Renal cortical epithelial cell (primary cell): ENCODE data around the gene MAD1L1. TPM values are rescaled to one million over a fixed set of nuclear protein-coding genes. Genes with fewer than 3 reads are reported as not detected.
A peak's percentile ranks its signal among the peaks of the same experiment; 100 is the strongest.

ENCODE experiments used
- DNase-seq: peaks from one replicate; pipeline ENCODE4 v3.0.0-alpha.2; 2011; ENCODE audit warnings: low read depth
- total RNA-seq: library from RNA; depleted of rRNA; stranded (reverse); fragments of >200 nt; gene quantifications from 2 replicates; pipeline ENCODE4 v1.2.3, GENCODE V29; 2014

MAD1L1 gene
- total RNA-seq, 1 donor from 2014 or later: 33.5 TPM

DNA sequence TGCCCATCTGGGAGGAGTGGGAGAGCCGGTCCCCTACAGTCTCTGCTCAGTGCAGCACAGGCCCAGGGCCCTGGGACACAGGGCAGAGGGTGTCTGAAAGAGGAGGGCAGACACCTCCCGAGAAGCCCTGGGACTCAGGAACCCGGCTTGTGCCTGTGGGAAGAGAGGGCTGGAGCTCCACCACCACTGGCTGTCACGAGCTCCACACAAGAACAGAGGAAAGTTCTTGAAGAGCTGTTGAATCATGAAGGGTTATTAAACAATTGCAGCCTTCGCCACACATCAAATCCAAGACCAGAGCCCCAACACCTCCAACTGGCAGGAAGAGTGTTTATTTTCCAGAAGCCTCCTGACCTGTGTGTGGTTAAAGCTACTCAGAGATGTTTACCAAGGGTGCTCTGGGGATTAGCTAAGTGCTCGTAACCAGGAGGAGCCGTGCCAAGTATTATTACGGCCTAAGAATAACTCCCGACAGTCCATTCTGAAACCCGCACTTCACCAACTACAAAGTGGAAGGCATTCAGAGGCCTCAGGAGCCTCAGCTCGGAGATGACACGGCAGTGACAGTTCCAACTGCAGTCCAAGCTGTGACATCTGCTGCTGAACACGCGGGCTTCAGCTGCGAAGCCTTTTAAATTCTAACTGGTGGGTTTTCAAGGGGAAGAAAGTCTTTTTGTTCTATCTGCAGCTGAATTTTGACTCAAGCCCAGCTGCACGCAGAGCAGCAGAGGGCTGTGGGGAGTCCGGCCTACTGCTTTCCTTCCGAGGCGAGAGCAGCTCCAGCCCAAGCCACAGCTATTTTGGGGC is 75.1 kb downstream of the MAD1L1 start:
- DNase-seq: peak; percentile 88

DNA sequence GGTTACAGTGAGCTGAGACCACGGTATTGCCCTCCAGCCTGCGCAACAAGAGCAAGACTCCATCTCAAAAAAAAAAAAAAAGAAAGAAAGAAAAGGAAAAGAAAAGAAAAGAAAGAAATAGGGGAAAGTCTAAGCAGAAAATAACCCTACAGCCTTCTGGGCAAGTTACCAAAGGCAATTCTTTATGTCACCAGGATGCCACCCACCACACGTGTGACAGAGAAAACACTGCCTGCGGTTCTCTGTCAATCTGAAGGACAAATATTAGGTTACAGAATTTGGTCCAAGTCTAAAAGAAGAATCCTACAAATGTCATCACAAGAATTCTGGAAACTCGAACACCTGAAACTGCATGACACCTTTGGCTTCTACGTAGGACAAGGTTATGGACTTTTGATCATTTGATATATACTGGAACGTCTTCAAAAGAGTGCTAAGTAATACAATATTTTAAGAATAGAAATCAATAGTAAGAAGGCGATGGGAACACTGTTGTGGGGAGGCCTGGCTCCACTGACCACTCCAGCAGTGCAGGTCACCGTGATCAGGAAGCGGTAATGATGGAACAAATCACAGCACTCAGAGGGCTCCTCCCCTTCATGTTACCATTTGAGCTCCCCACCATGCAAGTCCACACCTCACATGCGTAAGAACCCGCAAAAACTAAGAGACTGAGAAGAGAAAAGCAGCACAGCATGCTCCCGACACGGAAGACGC is 75.8 kb downstream of the MAD1L1 start:
- no peak for DNase-seq

DNA sequence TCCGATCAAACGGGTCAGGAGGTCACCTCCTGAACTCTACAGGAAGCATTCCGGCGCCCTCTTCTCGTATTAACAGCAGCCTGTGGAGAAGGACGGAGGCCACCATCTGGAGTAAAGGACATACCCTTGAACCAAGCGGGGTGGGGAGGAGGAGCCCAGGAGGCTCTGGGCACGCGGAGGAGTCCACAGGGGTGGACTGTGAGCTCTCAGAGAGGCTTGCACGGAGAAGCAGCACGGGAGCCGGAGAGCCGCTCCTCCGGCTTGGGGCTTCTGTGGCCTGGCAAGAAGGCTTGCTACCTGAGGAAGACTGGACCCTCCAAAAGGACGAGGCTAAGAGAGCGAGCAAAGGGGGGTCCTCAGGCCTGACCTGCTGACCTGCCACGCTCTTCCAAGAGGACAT is 77.9 kb downstream of the MAD1L1 start:
- no peak for DNase-seq

DNA sequence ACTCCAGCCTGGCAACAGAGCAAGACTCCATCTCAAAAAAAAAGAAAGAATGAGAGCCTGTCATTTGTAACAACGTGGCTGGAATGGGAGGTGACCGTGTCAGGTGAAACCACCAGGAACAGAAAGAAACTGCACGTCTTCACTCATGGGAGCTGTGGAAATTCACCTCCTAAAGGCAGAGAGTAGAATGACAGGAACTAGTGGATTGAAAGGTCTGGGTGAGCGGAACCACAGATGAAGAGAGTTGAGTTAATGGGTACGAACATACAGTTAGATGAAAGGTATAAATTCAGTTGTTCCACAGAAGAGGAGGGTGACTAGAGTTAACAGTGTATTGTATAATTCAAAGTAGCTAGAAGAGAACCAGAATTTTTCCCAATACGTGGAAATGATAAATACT is 78.6 kb downstream of the MAD1L1 start:
- DNase-seq: no peak

DNA sequence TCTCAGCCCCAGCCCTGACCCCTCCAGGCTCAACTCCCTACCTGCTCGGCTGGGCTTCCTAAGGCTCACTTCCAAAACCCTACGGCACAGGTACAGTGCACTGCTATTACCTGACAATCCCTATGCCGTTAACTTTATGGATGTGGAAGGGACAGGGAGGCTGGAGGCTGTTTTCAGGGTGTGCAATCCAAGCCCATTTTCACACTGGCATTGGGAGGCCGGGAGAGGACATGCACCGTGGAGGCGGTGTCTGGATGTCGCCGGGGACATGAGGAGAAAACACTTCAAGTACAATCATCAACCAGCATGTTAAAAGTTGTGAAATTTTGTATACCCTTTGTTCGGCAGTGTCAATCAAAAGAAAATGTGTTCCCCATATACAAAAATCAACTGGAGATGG is 80.1 kb downstream of the MAD1L1 start:
- no peak for DNase-seq

DNA sequence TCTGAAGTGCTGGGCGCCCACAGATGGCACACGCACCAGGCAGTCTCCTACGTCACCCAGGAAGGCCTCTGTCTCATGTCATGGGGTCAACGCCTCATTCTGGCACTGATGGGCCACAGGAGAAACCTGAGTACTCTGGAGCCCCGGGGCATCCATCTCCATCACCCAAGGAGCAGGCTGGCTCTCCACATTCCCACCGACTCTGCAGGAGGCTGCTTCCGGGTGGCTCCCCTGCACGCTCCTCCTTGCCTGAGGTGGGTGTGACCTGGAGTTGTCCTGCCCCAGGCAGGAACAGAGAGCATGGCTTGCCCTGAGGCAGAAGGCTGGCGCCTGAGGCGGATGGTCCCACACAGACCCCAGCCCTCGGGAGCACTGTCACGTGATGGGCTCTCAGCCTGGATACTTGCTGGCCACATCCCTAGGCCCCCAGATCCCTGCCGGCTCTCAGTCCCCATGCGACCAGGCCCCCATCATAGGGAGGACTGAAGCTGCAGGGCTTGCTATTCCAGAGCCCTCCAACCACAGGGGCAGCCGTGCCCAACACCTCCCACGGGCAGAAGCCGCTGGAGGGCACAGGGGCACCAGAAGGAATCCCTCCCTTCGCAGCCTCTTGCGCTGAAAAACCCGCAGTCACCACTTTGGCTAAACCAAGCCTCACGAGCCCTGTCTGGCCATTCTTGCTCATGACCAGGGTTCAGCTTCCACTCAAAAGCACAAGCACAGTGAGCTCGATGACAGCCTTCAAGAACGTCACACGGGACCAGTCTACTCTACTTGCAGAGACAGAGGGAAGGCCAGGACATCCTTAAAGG is 80.7 kb downstream of the MAD1L1 start:
- DNase-seq: no peak

DNA sequence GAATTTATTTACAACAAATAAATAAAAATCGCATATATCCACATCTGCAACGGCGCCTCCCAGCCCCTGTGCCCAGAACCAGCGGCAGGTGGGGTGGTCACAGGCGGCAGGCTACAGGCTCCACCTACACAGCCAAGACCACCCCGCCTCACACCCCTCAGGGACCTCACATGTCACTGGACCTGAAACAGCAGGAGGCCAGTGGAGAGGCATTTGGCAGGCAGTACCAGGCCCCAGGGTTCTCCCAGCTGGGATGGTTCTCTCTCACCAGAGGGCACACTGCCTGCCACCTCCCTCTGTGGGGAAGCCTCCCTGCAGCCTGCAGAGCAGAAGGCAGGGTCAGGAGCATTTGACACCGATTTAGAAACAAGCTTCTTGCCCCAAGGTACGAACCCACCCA is 81.5 kb downstream of the MAD1L1 start:
- DNase-seq: no peak

DNA sequence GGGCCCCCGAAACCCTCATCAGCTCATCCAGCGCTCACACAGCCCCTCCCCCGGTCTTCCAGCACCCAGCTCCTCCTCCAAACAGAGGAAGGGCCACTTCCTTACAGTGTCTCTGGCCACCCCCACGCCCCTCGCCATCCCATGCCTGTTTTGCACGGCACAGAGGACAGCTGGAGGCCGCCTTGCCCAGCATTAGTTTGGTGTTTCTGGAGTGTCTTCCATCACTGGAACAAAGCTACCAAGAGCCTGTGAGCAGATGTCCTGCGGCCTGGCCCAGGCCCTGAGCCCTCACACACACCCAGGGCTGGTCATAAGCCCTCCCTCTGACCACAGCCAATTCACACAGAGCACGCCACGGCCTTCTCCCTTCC is 82.3 kb downstream of the MAD1L1 start:
- no peak for DNase-seq

DNA sequence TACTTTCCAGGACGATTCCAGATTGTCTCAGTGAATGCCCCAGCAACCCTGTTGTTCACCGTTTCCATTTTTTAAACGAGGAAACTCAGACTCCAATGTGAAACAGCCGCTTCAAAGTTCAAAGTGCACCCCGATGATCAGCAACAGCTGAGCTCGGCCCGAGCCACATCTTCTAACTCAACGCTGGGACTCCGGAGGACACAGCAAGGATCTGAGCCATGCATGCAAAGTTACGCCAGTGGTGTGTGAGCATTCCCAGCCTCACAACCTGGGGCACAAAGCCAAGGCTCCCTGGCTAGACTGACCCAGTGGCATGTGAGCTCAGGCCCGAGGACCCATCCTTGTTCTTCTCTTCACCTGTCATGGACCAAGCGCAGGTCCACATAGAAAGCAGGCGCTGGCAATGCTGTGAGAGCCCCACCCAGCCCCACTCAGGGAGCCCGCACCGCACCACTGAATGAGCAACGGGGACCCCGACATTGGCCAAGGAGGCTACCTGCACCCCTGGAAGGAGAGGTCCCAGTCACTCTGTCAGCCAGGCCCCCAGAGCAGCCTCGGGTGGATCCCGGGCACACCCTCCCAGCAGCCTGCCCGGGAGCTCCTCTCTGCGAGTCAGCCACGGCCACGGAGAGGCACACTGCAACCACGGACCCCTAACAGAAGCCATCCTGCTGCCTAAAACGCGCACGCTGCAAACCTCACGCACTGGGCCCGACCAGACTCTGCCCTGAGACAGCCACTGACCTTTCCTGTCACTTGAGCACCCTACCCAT is 82.9 kb downstream of the MAD1L1 start:
- no peak for DNase-seq

DNA sequence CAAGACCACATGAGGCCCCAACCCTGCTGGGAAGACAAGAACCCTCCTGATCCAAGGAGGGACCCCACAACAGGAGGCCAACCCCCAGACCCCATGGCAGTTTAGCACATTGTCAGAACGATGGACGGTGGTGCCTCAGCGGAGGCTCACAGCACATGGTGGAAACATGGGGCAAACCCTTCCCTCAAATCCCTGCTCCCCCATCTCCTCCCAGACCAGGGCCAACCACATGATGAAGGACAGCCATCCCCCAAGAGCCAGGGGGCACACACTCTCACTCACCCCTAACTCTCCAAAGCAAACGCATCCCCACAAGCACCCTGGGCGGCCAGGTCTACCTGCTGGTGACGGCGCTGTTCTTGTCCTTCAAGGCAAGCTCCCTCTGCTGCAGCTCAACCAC is 83.9 kb downstream of the MAD1L1 start:
- no peak for DNase-seq

DNA sequence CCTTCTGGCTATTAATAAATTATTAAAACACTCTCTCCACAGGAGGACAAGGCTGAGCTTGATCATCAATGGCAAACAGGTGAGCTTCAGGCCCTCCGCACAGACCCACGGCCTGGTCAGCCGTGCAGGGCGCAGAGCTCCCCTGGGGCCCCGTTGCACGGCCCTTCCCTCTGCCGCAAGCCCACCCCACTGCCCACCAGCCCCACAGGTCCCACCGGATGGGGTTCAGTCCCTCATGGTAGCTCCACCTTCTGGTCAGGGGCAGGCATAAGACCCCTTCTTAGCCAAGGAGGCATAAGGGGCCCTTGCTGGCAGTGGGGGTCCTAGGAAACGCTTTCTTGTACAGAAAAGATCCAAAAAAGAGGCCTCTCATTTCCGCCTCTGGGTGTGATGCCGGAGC is 84.6 kb downstream of the MAD1L1 start:
- no peak for DNase-seq

DNA sequence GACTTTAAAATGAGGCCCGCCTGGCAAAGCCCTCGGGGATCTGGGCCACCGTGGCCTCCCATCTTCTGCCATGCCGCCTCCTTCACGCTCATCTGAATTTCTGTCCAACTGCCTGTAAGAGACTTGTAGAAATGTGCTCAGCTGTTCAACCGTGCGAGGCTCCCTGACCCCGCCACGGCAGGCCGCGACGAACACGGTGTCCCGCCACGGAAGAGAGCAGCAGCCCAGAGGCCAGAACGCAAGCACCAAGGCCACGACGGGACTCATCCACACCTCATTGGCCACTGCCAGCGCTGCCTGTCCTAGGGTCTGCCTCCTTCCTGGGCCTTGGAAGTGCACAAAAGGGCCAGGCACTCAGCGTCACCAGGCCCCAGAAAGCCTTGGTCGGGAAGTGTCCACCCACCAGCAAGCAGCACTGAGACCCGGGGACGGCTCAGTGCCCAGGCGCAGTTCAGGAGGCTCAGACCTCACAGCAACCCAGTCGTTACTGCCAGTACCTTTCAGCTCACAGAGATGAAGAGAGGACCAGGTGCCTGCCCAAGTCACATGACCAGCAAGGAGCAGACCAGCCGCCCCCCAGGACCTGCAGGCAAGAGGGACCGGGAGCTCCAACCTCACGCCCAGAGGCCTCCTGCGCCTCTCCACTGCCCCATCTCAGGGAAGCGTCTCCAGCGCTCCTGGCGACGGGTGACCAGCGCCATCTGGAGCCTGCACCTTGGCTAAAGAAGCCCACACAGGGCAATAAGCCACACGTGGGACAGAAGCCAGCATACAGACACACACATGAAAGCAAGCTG is 85.9 kb downstream of the MAD1L1 start:
- no peak for DNase-seq

DNA sequence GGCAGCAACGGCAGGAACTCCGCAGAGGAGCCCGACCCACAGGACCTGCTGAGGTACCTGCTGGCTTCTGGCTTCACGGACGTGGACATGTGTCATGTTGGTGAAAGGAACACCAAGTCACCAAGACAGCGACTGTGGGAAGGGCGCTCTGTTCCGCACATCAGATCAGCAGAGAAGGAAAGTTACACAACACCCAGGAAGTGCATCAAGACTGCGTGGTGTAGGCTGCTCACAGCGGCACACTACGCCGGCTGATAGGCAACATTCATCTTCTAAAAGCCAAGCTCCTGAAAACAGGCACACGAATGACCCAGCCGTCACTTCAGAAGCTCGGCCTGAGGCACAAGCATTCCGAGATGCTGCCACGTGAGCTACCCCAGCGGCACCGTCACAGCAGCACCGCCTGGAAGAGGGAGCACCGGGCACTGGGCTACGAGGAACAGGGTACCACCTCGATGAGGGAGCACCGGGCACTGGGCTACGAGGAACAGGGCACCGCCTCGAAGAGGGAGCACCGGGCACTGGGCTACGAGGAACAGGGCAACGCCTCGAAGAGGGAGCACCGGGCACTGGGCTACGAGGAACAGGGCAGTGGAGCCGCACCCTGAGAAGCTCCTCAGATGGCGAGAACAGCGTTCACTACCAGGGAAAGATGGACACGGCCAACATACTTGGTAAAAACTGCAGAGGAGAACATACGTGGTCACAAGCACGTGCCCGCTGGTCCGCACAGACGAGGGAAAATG is 86.7 kb downstream of the MAD1L1 start:
- DNase-seq: no peak

DNA sequence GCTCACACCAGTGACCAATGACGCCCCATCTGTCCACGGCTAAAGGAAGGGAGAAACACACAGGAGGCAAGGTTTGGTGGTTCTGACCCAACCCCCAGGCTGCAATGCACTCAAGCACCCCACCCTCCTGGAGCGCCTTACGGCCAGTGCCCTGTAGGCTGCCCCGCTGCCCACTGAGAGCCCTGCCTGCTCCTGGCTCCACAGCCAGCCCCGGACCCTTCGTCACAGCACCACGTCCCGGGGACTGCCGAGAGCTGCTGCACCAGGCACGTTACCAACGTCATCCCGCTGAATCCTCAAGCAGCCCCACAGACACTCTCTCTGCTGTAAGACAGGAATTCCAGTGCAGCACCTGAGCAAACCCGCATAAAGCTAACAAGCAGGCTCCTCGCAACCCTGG is 87.8 kb downstream of the MAD1L1 start:
- DNase-seq: no peak

DNA sequence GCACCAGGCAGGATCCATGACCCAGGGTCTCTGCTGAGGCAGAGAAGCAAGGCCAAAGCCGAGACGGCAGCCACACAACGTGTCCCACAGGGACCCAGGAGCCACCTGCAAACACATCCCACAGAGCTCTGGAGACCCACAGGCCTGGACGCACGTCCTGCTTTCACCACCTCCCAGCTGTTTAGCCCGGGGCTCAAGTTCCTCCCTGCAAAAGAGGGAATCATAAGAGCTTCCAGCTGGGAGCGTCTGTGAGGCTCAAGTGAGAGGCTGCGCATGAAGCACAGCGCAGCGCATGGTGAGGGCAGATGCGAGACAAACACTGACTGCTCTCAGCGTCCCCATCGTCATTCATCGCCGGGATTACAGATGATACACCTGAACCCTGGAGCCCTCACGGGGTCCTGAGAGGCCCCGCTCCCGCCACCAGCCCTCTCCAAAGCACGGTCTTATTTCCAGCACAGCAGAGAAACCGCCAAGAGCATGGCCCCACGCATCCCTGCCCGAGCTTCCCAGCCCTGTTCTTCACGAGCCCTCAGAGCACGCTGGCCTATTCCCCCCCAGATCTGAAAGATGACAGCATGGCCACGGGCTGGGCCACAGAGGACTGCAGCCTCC is 88.7 kb downstream of the MAD1L1 start:
- no peak for DNase-seq

DNA sequence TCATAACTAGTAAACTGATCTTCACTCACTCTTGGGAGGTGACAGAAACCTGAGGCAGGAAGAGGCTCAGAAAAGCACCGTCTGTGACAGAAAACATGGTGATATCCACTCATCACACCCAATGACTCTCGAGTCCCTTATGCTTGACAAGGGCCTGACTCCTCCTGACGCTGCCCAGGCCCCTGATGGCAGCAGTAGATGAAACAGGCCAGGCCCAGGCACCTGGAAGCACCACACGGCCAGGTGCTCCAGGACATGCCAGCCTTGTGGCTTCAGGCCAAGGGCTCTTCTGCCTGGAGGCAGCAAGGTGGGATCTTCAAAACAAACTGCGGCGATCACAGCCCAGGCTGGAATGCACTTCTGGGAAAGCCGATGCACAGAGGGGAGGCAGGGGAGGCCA is 89.3 kb downstream of the MAD1L1 start:
- no peak for DNase-seq

DNA sequence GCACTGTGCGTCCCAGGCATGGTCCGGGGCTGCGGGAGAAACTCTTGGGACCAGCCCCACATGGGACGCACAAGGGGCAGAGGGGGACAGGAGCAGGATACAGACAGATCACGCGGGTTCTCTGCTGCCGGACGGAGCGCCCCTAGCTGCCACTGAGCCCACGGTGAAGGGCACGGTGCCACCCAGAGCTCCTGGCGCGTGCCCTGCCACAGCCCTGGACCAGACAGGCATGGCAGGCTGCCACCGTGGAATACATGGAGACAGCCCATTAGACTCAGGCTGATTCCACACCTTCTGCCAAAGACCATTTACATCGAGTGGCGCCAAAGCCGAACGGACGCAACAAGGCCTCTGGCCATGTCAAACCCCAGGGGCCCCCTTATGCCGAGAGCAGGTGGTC is 90.4 kb downstream of the MAD1L1 start:
- no peak for DNase-seq

DNA sequence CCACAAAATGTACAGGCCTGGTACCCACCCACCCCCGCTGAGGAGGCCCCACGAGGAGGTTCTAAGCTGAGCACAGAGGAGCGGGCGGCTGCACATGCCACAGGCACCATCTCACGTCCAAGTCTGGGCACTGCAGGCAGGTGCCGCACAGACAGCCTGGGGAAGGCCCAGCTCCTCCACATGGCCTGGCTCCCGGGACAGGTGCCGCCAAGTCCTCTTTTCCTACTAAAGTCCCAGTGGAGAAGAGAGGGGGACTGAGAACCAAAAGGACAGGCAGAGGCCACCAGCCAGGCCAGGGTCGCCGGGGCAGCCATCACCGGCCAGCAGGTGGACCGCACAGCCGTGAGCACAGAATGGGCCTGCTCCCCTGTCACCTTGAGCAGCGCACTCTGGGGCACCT is 91.1 kb downstream of the MAD1L1 start:
- DNase-seq: no peak

DNA sequence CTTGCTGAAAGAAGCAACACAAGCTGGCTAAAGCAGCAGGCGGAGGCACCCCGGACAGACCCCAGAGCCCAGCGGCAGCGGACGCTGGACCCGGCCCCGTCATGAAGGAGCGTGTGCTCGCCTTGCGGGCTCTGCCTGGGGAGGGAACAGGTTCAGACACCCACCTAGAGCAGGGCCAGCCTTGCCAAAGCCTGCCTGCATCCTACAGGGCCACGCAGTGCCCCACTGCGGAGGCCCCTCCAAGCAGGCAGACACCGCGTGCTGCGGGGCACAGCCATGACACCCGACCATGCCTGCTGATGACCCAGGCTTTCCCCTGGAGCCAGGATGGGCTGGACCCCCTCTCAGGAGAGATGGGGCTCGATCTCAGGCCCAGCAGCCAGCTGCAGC is 91.7 kb downstream of the MAD1L1 start:
- no peak for DNase-seq
